ENCODE results near the gene DNAH7.

DNAH7 gene

GRCh38 chr2:195808189-195808588, 260.4 kb downstream of the DNAH7 start:
- no peak for DNase-seq (ENCODE audit: low spot score)

DNA sequence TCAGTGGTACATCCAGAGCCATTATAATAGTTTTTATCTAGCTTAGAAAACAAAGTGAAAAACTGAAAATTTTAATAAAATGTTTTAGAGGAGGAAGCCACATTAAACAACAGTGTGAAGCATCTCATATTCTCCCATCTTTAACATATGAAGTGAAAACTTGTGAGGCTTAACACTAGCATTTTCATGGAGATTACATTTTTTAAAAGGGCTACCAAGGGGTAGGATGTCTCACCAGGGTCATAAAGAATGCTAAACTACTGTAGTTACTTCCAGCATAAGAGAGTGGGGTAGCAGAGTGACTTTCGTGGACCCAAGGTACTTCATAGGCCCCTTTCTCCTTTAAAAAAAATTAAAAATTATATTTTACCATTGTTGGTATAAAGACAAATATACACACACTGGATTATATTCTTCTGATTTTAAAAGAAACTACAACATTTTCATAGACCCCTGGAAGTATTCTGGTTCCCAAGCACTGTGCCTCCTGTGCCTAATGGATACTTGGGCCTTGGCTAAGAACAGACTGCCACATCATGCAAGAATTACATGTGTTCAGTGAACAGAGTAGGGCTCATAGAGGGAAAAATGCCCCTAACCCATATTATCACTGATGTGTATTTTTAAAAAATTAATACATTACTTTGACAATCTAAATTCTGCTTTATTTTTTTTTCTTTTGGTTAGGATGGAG, 263.2 kb downstream of the DNAH7 start:
- DNase-seq (ENCODE audit: low spot score): no peak

- no peak for DNase-seq (ENCODE audit: low spot score)
These were observed 272.8 kb downstream of the DNAH7 start for GRCh38 chr2:195795879-195796278.

DNA sequence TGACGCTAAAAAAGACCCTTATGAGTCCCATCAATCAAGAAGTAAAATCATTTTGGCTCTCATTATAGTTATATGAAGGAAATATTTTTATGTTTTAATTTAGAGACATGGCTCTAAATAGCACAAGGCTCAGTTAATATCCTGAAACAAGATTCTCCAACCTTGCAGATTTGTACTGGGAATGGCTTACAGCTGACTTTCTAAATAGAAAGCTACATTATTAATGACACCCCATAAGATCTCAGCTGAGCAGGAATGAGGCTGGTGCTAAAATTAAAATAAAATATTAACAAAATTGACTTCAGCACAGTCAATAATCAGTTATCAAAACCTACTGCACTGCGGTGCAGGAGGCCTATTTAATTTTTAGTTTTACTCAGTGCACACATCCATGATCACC, 274.8 kb downstream of the DNAH7 start:
- no peak for DNase-seq (ENCODE audit: low spot score)

GRCh38 chr2:195782156-195782555, 286.5 kb downstream of the DNAH7 start:
- DNase-seq (ENCODE audit: low spot score): no peak

- DNase-seq (ENCODE audit: low spot score): no peak
These were observed 289.1 kb downstream of the DNAH7 start for GRCh38 chr2:195779491-195779890.

- no peak for DNase-seq (ENCODE audit: low spot score)
These were observed 298.7 kb downstream of the DNAH7 start for GRCh38 chr2:195769975-195770374.

DNA sequence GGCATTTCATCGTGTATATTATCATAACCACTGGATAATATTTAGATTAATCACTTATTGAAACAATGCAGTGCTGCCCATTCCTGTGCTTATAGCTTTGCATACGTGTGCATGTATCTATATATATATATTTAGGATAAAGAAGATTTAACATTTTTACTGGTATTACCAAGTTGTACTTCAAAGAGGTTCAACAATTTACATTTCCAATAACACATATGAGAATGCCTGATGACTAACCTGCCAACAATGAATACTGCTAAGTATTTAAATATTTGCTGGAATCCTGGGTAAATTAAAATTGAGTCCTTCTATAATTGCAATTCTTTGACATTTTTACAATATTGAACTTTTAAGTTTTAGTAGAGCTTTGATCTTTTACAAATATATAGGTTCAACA, 300.2 kb downstream of the DNAH7 start:
- DNase-seq (ENCODE audit: low spot score): no peak

GRCh38 chr2:195766691-195767090, 301.9 kb downstream of the DNAH7 start:
- no peak for DNase-seq (ENCODE audit: low spot score)

DNA sequence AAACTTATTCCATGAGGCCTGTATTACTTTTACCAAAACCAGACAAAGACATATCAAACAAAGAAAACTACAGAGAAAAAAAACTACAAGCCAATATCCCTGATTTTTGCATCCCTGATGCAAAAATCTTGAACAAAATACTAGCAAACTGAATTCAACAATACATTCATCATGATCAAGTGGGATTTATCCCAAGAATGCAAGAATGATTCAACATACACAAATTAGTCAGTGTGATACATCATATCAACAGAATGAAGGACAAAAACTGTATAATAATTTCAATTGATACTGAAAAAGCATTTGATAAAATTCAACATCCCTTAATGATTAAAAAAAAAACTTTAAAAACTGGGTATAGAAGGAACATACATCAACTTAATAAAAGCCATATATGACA, 304.8 kb downstream of the DNAH7 start:
- no peak for DNase-seq (ENCODE audit: low spot score)

- DNase-seq (ENCODE audit: low spot score): no peak
These were observed 308.8 kb downstream of the DNAH7 start for GRCh38 chr2:195759877-195760276.

DNA sequence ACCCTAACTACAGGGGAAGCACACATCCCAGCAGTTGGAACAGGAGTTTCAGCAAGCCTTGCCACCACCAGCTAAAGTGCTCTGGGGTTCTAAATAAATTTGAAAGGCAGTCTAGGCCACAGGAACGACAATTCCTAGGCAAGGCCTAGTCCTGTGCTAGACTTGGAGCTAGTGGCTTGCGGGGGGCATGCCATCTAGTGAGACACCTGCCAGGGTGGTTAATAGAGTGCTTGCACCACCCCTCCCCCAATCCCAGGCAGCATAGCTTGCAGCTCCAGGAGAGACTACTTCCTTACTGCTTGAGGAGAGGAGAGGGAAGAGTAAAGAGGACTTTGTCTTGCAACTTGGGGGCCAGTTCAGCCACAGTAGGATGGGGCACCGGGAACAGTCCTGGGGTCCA, 309.8 kb downstream of the DNAH7 start:
- DNase-seq (ENCODE audit: low spot score): no peak

DNA sequence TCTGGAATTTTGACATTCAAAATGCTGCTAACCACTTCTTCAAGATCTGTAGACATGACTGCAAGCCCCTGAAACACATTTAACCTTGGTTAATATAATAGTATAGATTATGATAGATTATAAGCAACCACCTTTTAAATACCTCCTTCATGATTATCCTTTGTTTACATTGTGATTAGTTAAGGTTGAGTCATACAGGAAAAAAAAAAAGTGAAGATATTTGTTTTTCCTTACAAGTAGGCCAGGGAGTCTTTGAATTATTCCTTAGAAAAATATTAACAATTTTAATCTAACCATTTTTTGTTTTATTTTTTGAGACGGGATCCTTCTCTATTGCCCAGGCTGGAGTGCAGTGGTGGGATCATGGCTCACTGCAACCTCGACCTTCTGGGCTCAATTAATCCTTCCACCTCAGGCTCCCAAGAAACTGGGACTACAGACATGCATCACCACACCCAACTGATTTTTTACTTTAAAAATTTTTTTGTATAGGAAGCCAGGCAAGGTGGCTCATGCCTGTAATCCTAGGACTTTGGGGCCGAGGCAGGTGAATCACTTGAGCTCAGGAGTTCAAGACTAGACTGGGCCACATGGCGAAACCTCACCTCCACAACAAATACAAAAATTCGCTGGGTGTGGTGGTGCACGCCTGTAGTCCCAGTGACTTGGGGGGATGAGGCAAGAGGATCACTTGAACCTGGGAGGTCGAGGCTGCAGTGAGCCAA, 312.3 kb downstream of the DNAH7 start:
- DNase-seq (ENCODE audit: low spot score): no peak

- DNase-seq (ENCODE audit: low spot score): no peak
These were observed 327.4 kb downstream of the DNAH7 start for GRCh38 chr2:195741191-195741590.

GRCh38 chr2:195737511-195738325, 330.9 kb downstream of the DNAH7 start:
- DNase-seq (ENCODE audit: low spot score): no peak

- DNase-seq (ENCODE audit: low spot score): no peak
These were observed 333.3 kb downstream of the DNAH7 start for GRCh38 chr2:195735347-195735746.

- no peak for DNase-seq (ENCODE audit: low spot score)
These were observed 333.7 kb downstream of the DNAH7 start for GRCh38 chr2:195734931-195735330.

- no peak for DNase-seq (ENCODE audit: low spot score)
These were observed 334.2 kb downstream of the DNAH7 start for GRCh38 chr2:195734395-195734794.

DNA sequence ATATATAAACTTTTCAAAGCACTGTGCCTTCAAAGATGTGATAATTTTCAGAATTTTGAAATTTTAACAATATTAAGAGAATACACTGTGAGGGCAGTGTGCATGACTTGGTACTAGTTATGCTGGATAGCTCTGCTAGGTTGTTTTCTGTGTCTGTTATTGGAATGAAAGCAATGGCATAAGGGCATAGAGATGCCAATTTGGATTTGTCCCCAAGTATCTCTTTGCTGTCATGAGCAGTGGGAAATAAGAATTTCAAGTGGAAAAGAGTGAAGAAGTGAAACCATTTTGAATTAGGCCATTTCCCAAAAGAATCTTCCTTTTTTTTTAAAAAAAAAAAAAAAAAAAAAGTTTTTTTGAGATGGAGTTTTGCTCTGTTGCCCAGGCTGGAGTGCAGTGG, 334.8 kb downstream of the DNAH7 start:
- DNase-seq (ENCODE audit: low spot score): no peak

GRCh38 chr2:195732574-195732973, 336.1 kb downstream of the DNAH7 start:
- no peak for DNase-seq (ENCODE audit: low spot score)

DNA sequence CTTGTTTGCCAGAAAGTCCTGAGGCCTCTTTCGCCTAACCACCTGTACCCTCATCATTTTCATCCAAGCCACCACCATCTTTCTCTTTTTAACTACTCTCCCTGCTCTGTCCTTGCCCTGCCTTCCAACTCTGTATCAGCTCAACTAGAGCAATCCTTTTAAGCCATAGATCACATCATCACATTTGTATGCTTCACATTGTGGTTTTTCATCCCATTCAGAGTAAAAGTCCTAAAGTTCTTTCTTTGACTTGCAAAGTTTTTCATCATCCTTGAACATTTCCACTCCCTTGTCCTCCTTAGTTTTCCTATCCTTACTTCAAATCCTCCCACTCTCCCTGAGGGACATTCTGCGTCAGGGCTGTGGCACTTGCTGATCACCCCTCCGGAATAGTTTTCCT, 337.7 kb downstream of the DNAH7 start:
- no peak for DNase-seq (ENCODE audit: low spot score)

DNA sequence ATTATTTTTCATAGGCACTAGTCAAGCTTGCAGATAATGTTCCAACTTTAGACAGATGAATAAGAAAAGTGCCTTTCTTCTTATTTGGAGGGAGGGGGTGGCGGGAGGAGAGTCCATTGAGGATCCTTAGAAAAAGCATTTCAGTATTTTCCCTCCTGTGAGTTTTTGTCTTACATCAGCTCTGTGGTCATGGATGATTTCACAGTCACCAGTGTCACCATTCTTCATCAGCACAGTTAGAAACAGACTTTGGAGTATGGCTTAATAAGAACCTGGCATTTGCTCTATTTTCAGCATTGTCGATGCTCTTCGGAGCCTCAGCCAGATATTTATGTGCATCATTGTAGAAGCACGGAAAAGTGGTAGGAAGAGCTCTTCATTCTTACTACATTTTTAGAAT, 341.5 kb downstream of the DNAH7 start:
- no peak for DNase-seq (ENCODE audit: low spot score)

DNA sequence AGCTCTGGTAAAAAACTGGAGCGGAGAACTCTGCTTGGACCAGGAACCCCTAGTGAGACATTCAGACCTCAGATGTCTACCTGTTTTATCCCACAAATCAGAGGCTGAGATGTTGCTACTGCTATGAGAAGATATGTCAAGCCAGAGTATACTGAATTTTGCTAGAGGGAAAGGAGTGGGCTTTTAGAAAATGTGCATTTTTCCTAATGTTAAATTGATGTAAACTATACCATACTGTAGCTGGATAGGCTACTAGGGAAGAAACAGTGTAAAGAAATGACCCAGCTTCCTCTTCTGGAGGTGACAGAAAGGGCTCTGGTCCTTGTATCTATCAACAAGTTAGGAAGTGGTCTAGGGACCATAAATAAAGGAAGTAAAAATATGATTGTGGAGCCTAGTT, 346.6 kb downstream of the DNAH7 start:
- DNase-seq (ENCODE audit: low spot score): no peak
